ENCODE data around the gene CDCP2.

Gene CDCP2

GRCh38 chr1:54163051-54163450 lies 10.3 kb upstream of the CDCP2 start:
- TF ChIP-seq CSRNP3 (CRISPR knock-in tag; IDR thresholded peaks at IDR 0.05) (no peak), ESRRG (CRISPR knock-in tag; IDR thresholded peaks at IDR 0.05) (no peak), ZC3H10 (CRISPR knock-in tag; IDR thresholded peaks at IDR 0.05) (no peak), BACH2 (CRISPR knock-in tag; IDR thresholded peaks at IDR 0.05; ENCODE audit: borderline replicate concordance) (no peak), ZNF70 (CRISPR knock-in tag; IDR thresholded peaks at IDR 0.05) (no peak), ZFP30 (CRISPR knock-in tag; IDR thresholded peaks at IDR 0.05) (no peak), ISL1 (CRISPR knock-in tag; IDR thresholded peaks at IDR 0.05) (no peak), ZNF565 (CRISPR knock-in tag; conservative IDR thresholded peaks at IDR 0.05; ENCODE audit: low read depth) (no peak), CREB5 (CRISPR knock-in tag; IDR thresholded peaks at IDR 0.05; ENCODE audit: low read depth) (no peak), CSDC2 (CRISPR knock-in tag; IDR thresholded peaks at IDR 0.05) (no peak), TSHZ2 (CRISPR knock-in tag; IDR thresholded peaks at IDR 0.05) (no peak)
- no peak for ATAC-seq

GRCh38 chr1:54161495-54162168 lies 8.8 kb upstream of the CDCP2 start:
- TF ChIP-seq CREB5 (CRISPR knock-in tag; IDR thresholded peaks at IDR 0.05; ENCODE audit: low read depth), result no peak
- no peak for ATAC-seq

- no peak for ATAC-seq
- TF ChIP-seq CSRNP3 (CRISPR knock-in tag; IDR thresholded peaks at IDR 0.05), result no peak
These were observed 7.6 kb upstream of the CDCP2 start for GRCh38 chr1:54160351-54160750.

GRCh38 chr1:54159733-54160316 lies 7.0 kb upstream of the CDCP2 start:
- ATAC-seq, result no peak
- TF ChIP-seq RARB (CRISPR knock-in tag; IDR thresholded peaks at IDR 0.05), result no peak
- no peak for TF ChIP-seq ZNF8 (CRISPR knock-in tag; IDR thresholded peaks at IDR 0.05)
- TF ChIP-seq ESRRG (CRISPR knock-in tag; IDR thresholded peaks at IDR 0.05), result no peak
- TF ChIP-seq OSR1 (CRISPR knock-in tag; IDR thresholded peaks at IDR 0.05), result no peak
- no peak for TF ChIP-seq ARNTL (CRISPR knock-in tag; IDR thresholded peaks at IDR 0.05; ENCODE audit: borderline replicate concordance, low read depth)
- no peak for TF ChIP-seq PPARA (CRISPR knock-in tag; IDR thresholded peaks at IDR 0.05; ENCODE audit: borderline replicate concordance)
- TF ChIP-seq CREB5 (CRISPR knock-in tag; IDR thresholded peaks at IDR 0.05; ENCODE audit: low read depth), result no peak
- TF ChIP-seq PATZ1 (CRISPR knock-in tag; IDR thresholded peaks at IDR 0.05; ENCODE audit: borderline replicate concordance), result no peak
- TF ChIP-seq ZFP3 (CRISPR knock-in tag; IDR thresholded peaks at IDR 0.05), result no peak
- TF ChIP-seq CSDC2 (CRISPR knock-in tag; IDR thresholded peaks at IDR 0.05), result no peak
- TF ChIP-seq BACH2 (CRISPR knock-in tag; IDR thresholded peaks at IDR 0.05; ENCODE audit: borderline replicate concordance), result no peak
- no peak for TF ChIP-seq ZFP30 (CRISPR knock-in tag; IDR thresholded peaks at IDR 0.05)
- no peak for TF ChIP-seq ZC3H10 (CRISPR knock-in tag; IDR thresholded peaks at IDR 0.05)
- no peak for TF ChIP-seq POU6F1 (CRISPR knock-in tag; IDR thresholded peaks at IDR 0.05; ENCODE audit: borderline replicate concordance, low read depth)
- TF ChIP-seq CSRNP3 (CRISPR knock-in tag; IDR thresholded peaks at IDR 0.05), result no peak

All from SK-N-SH treated with all-trans-retinoic acid at 6 μM for 48 hours (cell line).